Neural cell (in vitro differentiated cells): ENCODE results near the gene TLX3.

Experiments used
- CTCF ChIP-seq: fragments of 450-650 bp; IDR thresholded peaks from 2 replicates; pipeline ENCODE4 v1.5.1; 2014; ENCODE audit warnings: antibody characterized with exemption, mild to moderate bottlenecking, moderate library complexity; ENCODE audit not compliant: poor library complexity, severe bottlenecking
- EP300 ChIP-seq: fragments of 450-650 bp; conservative IDR thresholded peaks from 2 replicates; pipeline ENCODE4 v1.6.1; 2014; ENCODE audit warnings: antibody characterized with exemption, mild to moderate bottlenecking, moderate library complexity; ENCODE audit not compliant: poor library complexity, severe bottlenecking
- EZH2 ChIP-seq: fragments of 200-600, 300-800 bp; shearing (Covaris generic), sonication (generic); IDR thresholded peaks from 2 replicates; pipeline ENCODE4 v1.6.1; 2014; ENCODE audit warnings: antibody characterized with exemption, low read length, borderline replicate concordance, mild to moderate bottlenecking; ENCODE audit not compliant: insufficient read depth, poor library complexity, severe bottlenecking
- POLR2AphosphoS5 ChIP-seq: IDR thresholded peaks from 2 replicates; pipeline ENCODE4 v1.6.1; 2012
- RAD21 ChIP-seq: fragments of 450-650 bp; conservative IDR thresholded peaks from 2 replicates; pipeline ENCODE4 v1.6.1; 2014; ENCODE audit warnings: antibody characterized with exemption, mild to moderate bottlenecking, moderate library complexity
- REST ChIP-seq: IDR thresholded peaks from 2 replicates; pipeline ENCODE4 v1.6.1; 2012; ENCODE audit warnings: borderline replicate concordance
- SMC3 ChIP-seq: fragments of 450-650 bp; conservative IDR thresholded peaks from 2 replicates; pipeline ENCODE4 v1.6.1; 2014; ENCODE audit warnings: antibody characterized with exemption, mild to moderate bottlenecking, moderate library complexity; ENCODE audit not compliant: poor library complexity

DNA sequence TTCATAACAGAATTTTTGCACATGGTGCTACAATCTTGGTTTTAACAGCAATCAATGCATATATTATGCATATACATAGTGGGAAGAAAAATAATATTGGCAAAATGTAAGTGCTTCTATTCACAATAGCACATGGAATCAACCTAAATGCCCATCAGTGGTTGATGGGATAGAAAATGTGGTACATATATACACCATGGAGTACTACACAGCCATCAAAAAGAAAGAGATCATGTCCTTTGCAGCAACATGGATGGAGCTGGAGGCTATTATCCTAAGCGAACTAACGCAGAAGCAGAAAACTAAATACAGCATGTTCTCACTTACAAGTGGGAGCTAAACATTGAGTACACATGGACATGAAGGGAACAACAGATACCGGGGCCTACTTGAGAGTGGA lies 37.2 kb upstream of the TLX3 start:
- TF ChIP-seq CTCF: no peak
- TF ChIP-seq EZH2: no peak
- TF ChIP-seq REST: no peak
- TF ChIP-seq POLR2AphosphoS5: no peak
- TF ChIP-seq SMC3: no peak
- TF ChIP-seq RAD21: no peak
- no peak for TF ChIP-seq EP300
